Measurements from ENCODE around the gene MRPL27. TPM values are rescaled to one million over a fixed set of nuclear protein-coding genes. Genes with fewer than 3 reads are reported as not detected.

Gene MRPL27
- total RNA-seq, 4 donors from 2014 or later: 16.4 to 72.1 (median 45.8) TPM

DNA sequence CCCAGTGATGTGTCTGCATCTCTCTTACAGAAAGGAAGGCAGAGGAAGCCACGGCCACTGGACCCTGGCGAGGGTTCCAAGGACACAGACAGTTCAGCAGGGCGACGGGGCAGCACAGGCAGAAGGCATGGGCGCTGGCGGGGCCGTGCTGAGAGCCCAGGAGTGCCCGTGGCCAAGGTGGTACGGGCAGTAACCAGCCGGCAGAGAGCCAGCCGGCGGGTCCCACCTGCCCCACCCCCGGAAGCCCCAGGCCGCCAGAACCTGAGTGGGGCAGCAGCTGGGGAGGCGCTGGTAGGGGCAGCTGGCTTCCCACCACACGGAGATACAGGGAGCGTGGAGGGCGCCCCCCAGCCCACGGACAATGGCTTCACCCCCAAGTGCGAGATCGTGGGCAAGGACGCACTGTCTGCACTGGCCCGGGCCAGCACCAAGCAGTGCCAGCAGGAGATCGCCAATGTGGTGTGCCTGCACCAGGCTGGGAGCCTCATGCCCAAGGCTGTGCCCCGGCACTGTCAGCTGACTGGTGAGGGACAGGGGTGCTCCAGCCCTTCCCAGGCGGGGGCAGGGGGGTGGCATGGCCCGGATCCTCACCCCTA is 19.3 kb downstream of the MRPL27 start:
- Histone ChIP-seq H3K4me1 (no peaks in the 10 kb centered on the region), H3K27me3 (no peaks in the 10 kb centered on the region), H3K4me3 (no peak overlapping the region), H3K9me3 (no peaks in the 10 kb centered on the region), H3K36me3 (no peaks in the 10 kb centered on the region), H3K27ac (no peak overlapping the region)
- TF ChIP-seq POLR2A (IDR thresholded peaks at IDR 0.05) (no peak), CTCF (IDR thresholded peaks at IDR 0.05) (no peak)
- no peak for DNase-seq
- intact Hi-C loops (cut with DNase I; ENCODE audit: low total_unique reads): no loop called here

DNA sequence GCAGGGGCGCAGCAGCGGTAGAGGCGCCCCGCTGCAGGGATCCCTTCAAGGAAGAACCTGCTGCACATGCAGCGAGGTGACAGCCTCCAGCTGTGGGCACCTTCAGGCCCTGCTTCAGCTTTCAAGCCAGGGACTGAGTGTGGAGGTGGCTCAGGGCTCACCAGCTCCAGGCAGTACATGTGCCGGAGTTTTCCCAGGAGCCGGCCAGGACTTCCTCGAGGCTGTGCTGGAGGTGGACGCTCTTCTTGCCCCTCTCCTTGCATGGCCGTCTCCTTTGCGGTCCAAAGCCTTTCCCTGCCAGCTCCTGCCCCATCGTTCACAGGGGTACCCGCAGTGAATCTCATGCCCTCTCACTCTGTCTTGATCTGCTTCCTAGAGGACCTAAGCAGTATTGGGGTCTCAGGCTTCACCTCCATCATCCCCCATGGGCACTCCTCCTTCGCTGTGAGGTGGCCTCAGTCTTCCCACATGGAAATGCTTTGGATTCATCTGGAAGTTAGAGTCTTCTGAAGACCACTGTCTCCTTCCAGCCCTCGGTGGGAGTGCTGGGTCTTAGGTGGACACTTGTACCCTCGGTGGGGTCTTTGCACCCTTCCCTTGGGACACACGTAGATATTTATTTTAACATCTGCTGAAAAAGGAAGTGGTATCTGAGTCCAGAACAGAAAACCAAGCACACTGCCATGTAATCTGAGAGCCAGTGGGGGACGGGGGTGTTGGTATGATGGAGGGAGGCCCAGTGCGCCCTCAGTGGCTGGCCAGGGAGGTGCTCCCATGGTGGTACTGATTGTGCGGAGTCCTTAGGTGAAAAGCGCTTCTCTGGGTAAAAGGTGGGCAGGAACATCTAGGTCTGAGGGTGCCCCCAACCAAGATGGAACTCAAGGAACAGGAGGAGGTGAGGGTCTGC is 20.0 kb downstream of the MRPL27 start:
- H3K4me3 ChIP-seq: no peak overlapping the region
- intact Hi-C loops (cut with DNase I; ENCODE audit: low total_unique reads): no loop called here
- DNase-seq: no peak
- no peaks in the 10 kb centered on the region for H3K27me3 ChIP-seq
- H3K4me1 ChIP-seq: no peaks in the 10 kb centered on the region
- H3K27ac ChIP-seq: no peak overlapping the region
- no peaks in the 10 kb centered on the region for H3K9me3 ChIP-seq
- H3K36me3 ChIP-seq: no peaks in the 10 kb centered on the region
- no peak for TF ChIP-seq CTCF (IDR thresholded peaks at IDR 0.05)
- TF ChIP-seq POLR2A (IDR thresholded peaks at IDR 0.05): no peak

DNA sequence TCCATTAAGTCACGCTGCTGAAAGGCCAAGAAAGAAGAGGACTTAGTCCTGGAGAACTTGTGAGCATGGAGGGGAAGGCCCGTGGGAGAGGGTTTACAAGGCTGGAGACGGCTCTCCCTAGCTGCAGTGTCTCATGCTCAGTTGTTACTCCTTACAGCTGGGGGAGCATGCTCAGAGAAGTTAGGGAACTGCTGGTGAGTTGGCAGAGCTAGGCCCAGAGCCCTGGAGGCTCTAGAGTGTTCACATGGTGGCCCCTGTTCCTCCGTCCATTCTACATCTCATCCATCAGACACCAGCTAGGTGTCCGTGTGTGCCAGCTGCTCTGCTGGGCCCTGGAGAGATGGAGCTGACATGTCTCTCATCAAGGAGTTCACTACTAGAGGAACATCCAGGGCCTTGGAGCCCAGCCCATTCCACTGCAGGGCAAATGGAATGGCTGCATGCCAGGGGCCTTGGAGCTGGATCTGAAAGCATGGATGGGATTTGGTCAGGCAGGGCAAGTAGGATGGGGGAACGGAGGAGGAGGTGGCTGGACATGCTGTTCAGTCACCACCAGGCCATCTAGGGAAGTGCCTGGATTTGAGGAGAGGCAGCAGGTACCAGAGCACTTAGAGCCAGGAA is 20.8 kb downstream of the MRPL27 start:
- H3K27ac ChIP-seq: no peak overlapping the region
- intact Hi-C loops (cut with DNase I; ENCODE audit: low total_unique reads): no loop called here
- no peak for DNase-seq
- no peaks in the 10 kb centered on the region for H3K27me3 ChIP-seq
- no peaks in the 10 kb centered on the region for H3K36me3 ChIP-seq
- H3K4me1 ChIP-seq: peaks cover 0 to 5% of the 10 kb centered on the region in 2 donors
- H3K4me3 ChIP-seq: no peak overlapping the region
- H3K9me3 ChIP-seq: no peaks in the 10 kb centered on the region
- TF ChIP-seq POLR2A (IDR thresholded peaks at IDR 0.05) (no peak), CTCF (IDR thresholded peaks at IDR 0.05) (no peak)

DNA sequence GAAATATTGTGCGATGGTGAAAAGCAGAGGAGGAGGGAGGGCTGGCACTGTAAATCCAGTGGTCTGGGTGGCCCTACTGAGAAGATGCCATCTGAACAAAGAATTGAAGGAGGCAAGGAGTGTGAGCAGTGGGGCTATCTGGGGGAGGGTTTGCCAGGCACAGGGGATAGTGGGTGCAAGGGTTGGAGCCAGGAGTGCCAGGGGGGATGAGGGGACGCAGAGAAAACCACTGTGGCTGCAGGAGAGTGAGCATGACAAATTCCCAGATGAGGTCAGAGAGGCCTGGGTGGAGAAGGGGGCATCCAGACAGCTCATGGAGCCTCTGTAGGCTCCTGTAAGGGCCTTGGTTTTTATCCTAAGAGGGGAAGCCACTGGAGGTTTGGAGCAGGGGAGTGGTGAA is 22.3 kb downstream of the MRPL27 start:
- H3K4me1 ChIP-seq: peaks cover 0 to 7% of the 10 kb centered on the region in 2 donors
- no peak for DNase-seq
- no peak overlapping the region for H3K27ac ChIP-seq
- no peaks in the 10 kb centered on the region for H3K36me3 ChIP-seq
- no peaks in the 10 kb centered on the region for H3K27me3 ChIP-seq
- intact Hi-C loops (cut with DNase I; ENCODE audit: low total_unique reads): no loop called here
- H3K4me3 ChIP-seq: no peak overlapping the region
- no peaks in the 10 kb centered on the region for H3K9me3 ChIP-seq
- TF ChIP-seq CTCF (IDR thresholded peaks at IDR 0.05) (no peak), POLR2A (IDR thresholded peaks at IDR 0.05) (no peak)

- intact Hi-C loops (cut with DNase I; ENCODE audit: low total_unique reads): no loop called here
- H3K4me1 ChIP-seq: peaks cover 0 to 11% of the 10 kb centered on the region in 2 donors
- H3K27ac ChIP-seq: no peak overlapping the region
- no peaks in the 10 kb centered on the region for H3K27me3 ChIP-seq
- H3K9me3 ChIP-seq: no peaks in the 10 kb centered on the region
- TF ChIP-seq CTCF (IDR thresholded peaks at IDR 0.05) (no peak), POLR2A (IDR thresholded peaks at IDR 0.05) (no peak)
- no peak for DNase-seq
- no peak overlapping the region for H3K4me3 ChIP-seq
- H3K36me3 ChIP-seq: no peaks in the 10 kb centered on the region
Observed at GRCh38 chr17:50349243-50349600, 23.8 kb downstream of the MRPL27 start.
